IMR-90 (cell line): ENCODE results near the gene GATA6. TPM values are rescaled to one million over a fixed set of nuclear protein-coding genes. Genes with fewer than 3 reads are reported as not detected.

Source experiments
- ATAC-seq: fragments of 200-7000 bp; cut with Tn5 transposase; 2 replicates; pipeline ENCODE4 v1.9.1; 2020; ENCODE audit warnings: low read depth, mild to moderate bottlenecking, moderate library complexity
- BruUV-seq: library from RNA; stranded (reverse); fragments of 400-500 nt; replicated peaks from 2 replicates; lab custom pipeline; 2021; lab: Mats Ljungman, UMichigan
- CTCF ChIA-PET: fragments of 300-600 bp; formaldehyde crosslinking; extraction: SDS; loops from one replicate; lab custom pipeline; 2021; ENCODE audit warnings: antibody characterized with exemption; lab: Yijun Ruan, JAX
- POLR2A ChIA-PET: fragments of 300-600 bp; sonication (Branson Sonifier 250); formaldehyde crosslinking; loops from one replicate; lab custom pipeline; 2022; ENCODE audit warnings: antibody characterized with exemption; ENCODE audit not compliant: unreplicated experiment; lab: Charles Lee
- DNase-seq: peaks from one replicate; pipeline ENCODE4 v3.0.0; 2013
- H2AFZ ChIP-seq: replicated peaks from 2 replicates; pipeline ENCODE3; 2013; ENCODE audit warnings: low read length, mild to moderate bottlenecking; ENCODE audit not compliant: poor library complexity
- H2AK5ac ChIP-seq: 2 replicates; pipeline ENCODE4 v1.6.1; 2013; ENCODE audit warnings: low read depth, low read length, inconsistent platforms
- H2AK9ac ChIP-seq: replicated peaks from 2 replicates; pipeline ENCODE3; 2013; ENCODE audit warnings: mild to moderate bottlenecking, low read depth, low read length, moderate library complexity; ENCODE audit not compliant: poor library complexity
- H2BK120ac ChIP-seq: 2 replicates; pipeline ENCODE4 v1.6.1; 2013; ENCODE audit warnings: low read depth, low read length, inconsistent platforms
- H2BK15ac ChIP-seq: 3 replicates; pipeline ENCODE4 v1.6.1; 2013; ENCODE audit warnings: low read depth, low read length, inconsistent platforms
- H2BK20ac ChIP-seq: 2 replicates; pipeline ENCODE4 v1.6.1; 2013; ENCODE audit warnings: low read depth, mild to moderate bottlenecking, inconsistent platforms, low read length, moderate library complexity
- H2BK5ac ChIP-seq: 2 replicates; pipeline ENCODE4 v1.6.1; 2013; ENCODE audit warnings: mild to moderate bottlenecking, low read depth, low read length, inconsistent platforms; ENCODE audit not compliant: poor library complexity, severe bottlenecking
- H3K14ac ChIP-seq: replicated peaks from 2 replicates; pipeline ENCODE4 v1.6.1; 2013; ENCODE audit warnings: low read depth, low read length, inconsistent platforms
- H3K18ac ChIP-seq: 2 replicates; pipeline ENCODE4 v1.6.1; 2013; ENCODE audit warnings: low read depth, low read length, control low read depth
- H3K23ac ChIP-seq: 2 replicates; pipeline ENCODE4 v1.6.1; 2013; ENCODE audit warnings: low read depth, low read length, inconsistent platforms
- H3K27ac ChIP-seq: 2 replicates; pipeline ENCODE4 v1.5.1; 2013; ENCODE audit warnings: mild to moderate bottlenecking, control low read depth, low read length; ENCODE audit not compliant: insufficient read depth
- H3K27me3 ChIP-seq: 2 replicates; pipeline ENCODE4 v1.6.1; 2013; ENCODE audit warnings: low read length; ENCODE audit not compliant: control insufficient read depth, insufficient read depth
- H3K36me3 ChIP-seq: 2 replicates; pipeline ENCODE4 v1.6.1; 2013; ENCODE audit warnings: low read length, mixed read lengths; ENCODE audit not compliant: control insufficient read depth, insufficient read depth
- H3K4ac ChIP-seq: 2 replicates; pipeline ENCODE4 v1.6.1; 2013; ENCODE audit warnings: low read depth, low read length, inconsistent platforms
- H3K4me1 ChIP-seq: 2 replicates; pipeline ENCODE4 v1.6.1; 2013; ENCODE audit warnings: low read length, mixed read lengths; ENCODE audit not compliant: control insufficient read depth, insufficient read depth
- H3K4me2 ChIP-seq: 2 replicates; pipeline ENCODE4 v1.6.1; 2013; ENCODE audit warnings: low read depth, mild to moderate bottlenecking, control low read depth, low read length, moderate library complexity
- H3K4me3 ChIP-seq: 2 replicates; pipeline ENCODE4 v1.5.1; 2013; ENCODE audit warnings: low read depth, mild to moderate bottlenecking, control low read depth, low read length, moderate library complexity; ENCODE audit not compliant: insufficient read depth
- H3K56ac ChIP-seq: 2 replicates; pipeline ENCODE4 v1.6.1; 2013; ENCODE audit warnings: low read length, inconsistent platforms; ENCODE audit not compliant: insufficient read depth; ENCODE audit errors: extremely low read depth
- H3K79me1 ChIP-seq, 2 experiments: 2 replicates each; pipeline ENCODE4 v1.6.1; 2013; ENCODE audit warnings: low read length in 2 of 2, inconsistent platforms in 1 of 2, low read depth in 1 of 2
- H3K9ac ChIP-seq: 2 replicates; pipeline ENCODE4 v1.6.1; 2013; ENCODE audit warnings: low read depth, low read length, control low read depth
- H3K9me1 ChIP-seq: 2 replicates; pipeline ENCODE4 v1.6.1; 2013; ENCODE audit warnings: low read length, inconsistent platforms; ENCODE audit not compliant: insufficient read depth
- H3K9me3 ChIP-seq: 2 replicates; pipeline ENCODE4 v1.6.1; 2013; ENCODE audit warnings: low read length; ENCODE audit not compliant: control insufficient read depth, insufficient read depth
- H4K20me1 ChIP-seq: 2 replicates; pipeline ENCODE4 v1.6.1; 2013; ENCODE audit warnings: low read length, inconsistent platforms; ENCODE audit not compliant: insufficient read depth
- H4K5ac ChIP-seq: 2 replicates; pipeline ENCODE4 v1.6.1; 2013; ENCODE audit warnings: mild to moderate bottlenecking, low read depth, low read length, control low read depth
- H4K8ac ChIP-seq, 2 experiments: 2 replicates each; pipeline ENCODE4 v1.6.1; 2013; ENCODE audit warnings: low read depth in 2 of 2, low read length in 2 of 2, control low read depth in 1 of 2, inconsistent platforms in 1 of 2
- H4K91ac ChIP-seq: 2 replicates; pipeline ENCODE4 v1.6.1; 2013; ENCODE audit warnings: low read depth, low read length, inconsistent platforms; ENCODE audit not compliant: insufficient read depth
- BHLHE40 ChIP-seq: fragments of 150-350 bp; IDR thresholded peaks from 2 replicates; pipeline ENCODE4 v1.6.1; 2016; ENCODE audit warnings: mild to moderate bottlenecking, low read depth, low read length
- CEBPB ChIP-seq: IDR thresholded peaks from 2 replicates; pipeline ENCODE4 v1.6.1; 2012; ENCODE audit warnings: low read depth, low read length, improper control_type of control experiment
- CHD1 ChIP-seq: IDR thresholded peaks from 2 replicates; pipeline ENCODE4 v1.6.1; 2012; ENCODE audit warnings: low read depth, low read length, improper control_type of control experiment
- MAFK ChIP-seq: IDR thresholded peaks from 2 replicates; pipeline ENCODE4 v1.6.1; 2012; ENCODE audit warnings: low read depth, low read length, improper control_type of control experiment
- MAZ ChIP-seq: IDR thresholded peaks from 2 replicates; pipeline ENCODE4 v1.6.1; 2012; ENCODE audit warnings: low read depth, mild to moderate bottlenecking, low read length, improper control_type of control experiment, moderate library complexity, borderline replicate concordance
- MXI1 ChIP-seq: IDR thresholded peaks from 2 replicates; pipeline ENCODE4 v1.6.1; 2012; ENCODE audit warnings: low read depth, mild to moderate bottlenecking, low read length, moderate library complexity, borderline replicate concordance
- NFE2L2 ChIP-seq: fragments of 150-350 bp; IDR thresholded peaks from 2 replicates; pipeline ENCODE4 v1.6.1; 2016; ENCODE audit warnings: low read depth, mild to moderate bottlenecking, low read length
- POLR2A ChIP-seq: IDR thresholded peaks from 2 replicates; pipeline ENCODE4 v1.6.1; 2012; ENCODE audit warnings: mild to moderate bottlenecking, low read depth, low read length
- RAD21 ChIP-seq: IDR thresholded peaks from 2 replicates; pipeline ENCODE4 v1.6.1; 2012; ENCODE audit warnings: low read length, improper control_type of control experiment
- RCOR1 ChIP-seq: IDR thresholded peaks from 2 replicates; pipeline ENCODE4 v1.6.1; 2012; ENCODE audit warnings: mild to moderate bottlenecking, low read length, improper control_type of control experiment; ENCODE audit not compliant: insufficient replicate concordance
- RFX5 ChIP-seq: IDR thresholded peaks from 2 replicates; pipeline ENCODE4 v1.8.0; 2012; ENCODE audit warnings: low read depth, mild to moderate bottlenecking, low read length, moderate library complexity
- SMC3 ChIP-seq: fragments of 150-350 bp; IDR thresholded peaks from 2 replicates; pipeline ENCODE4 v1.6.1; 2016; ENCODE audit warnings: low read depth, mild to moderate bottlenecking, antibody characterized with exemption, low read length, moderate library complexity
- USF2 ChIP-seq: fragments of 150-350 bp; IDR thresholded peaks from 2 replicates; pipeline ENCODE4 v1.6.1; 2017; ENCODE audit warnings: mild to moderate bottlenecking, antibody characterized with exemption, low read length, low read depth
- WGBS, 2 experiments: methylation state at CpG; one replicate each; pipeline versions ENCODE4 v1.1.5 to v1.1.7; 2013; ENCODE audit warnings: missing lambda C conversion rate in 2 of 2; ENCODE audit not compliant: insufficient read length in 1 of 2; ENCODE audit errors: extremely low coverage in 2 of 2; 5-methylcytosine and 5-hydroxymethylcytosine counted together
- dilution Hi-C: fragments of 300-500 bp; cut with HindIII; formaldehyde crosslinking; loops from one replicate; pipeline ENCODE4 v1.14.3; 2018; ENCODE audit warnings: low sequenced_read_pairs; ENCODE audit not compliant: unreplicated experiment
- in situ Hi-C: fragments of 300-500 bp; cut with MboI; formaldehyde crosslinking; loops from 3 replicates; pipeline ENCODE4 v1.14.3; 2019; ENCODE audit warnings: low sequenced_read_pairs, inconsistent platforms, mixed read lengths
- intact Hi-C: fragments of 100-400 bp; cut with micrococcal nuclease; formaldehyde crosslinking; loops from 2 replicates; pipeline ENCODE4 v1.10.0; 2022
- polyA plus RNA-seq, 3 experiments: library from polyadenylated mRNA; depleted of rRNA; stranded (reverse); fragments of >200 nt; gene quantifications; 2 replicates each; pipeline ENCODE4 v1.2.3, GENCODE V29; 2012; ENCODE audit warnings: low replicate concordance in 1 of 3
- total RNA-seq: library from RNA; depleted of rRNA; stranded (reverse); fragments of >200 nt; gene quantifications from 2 replicates; pipeline ENCODE4 v1.2.3, GENCODE V29; 2012
- TF ChIP-seq, protein P1 (sequence below): fragments of 150-350 bp; IDR thresholded peaks from 2 replicates; pipeline ENCODE4 v1.6.1; 2016; ENCODE audit warnings: low read depth, mild to moderate bottlenecking, low read length, moderate library complexity, borderline replicate concordance

The GATA6 gene
- total and polyA plus RNA-seq, 2 of the 4 experiments (the other 2 are of a cell fraction): 2.5 to 4.0 TPM

DNA sequence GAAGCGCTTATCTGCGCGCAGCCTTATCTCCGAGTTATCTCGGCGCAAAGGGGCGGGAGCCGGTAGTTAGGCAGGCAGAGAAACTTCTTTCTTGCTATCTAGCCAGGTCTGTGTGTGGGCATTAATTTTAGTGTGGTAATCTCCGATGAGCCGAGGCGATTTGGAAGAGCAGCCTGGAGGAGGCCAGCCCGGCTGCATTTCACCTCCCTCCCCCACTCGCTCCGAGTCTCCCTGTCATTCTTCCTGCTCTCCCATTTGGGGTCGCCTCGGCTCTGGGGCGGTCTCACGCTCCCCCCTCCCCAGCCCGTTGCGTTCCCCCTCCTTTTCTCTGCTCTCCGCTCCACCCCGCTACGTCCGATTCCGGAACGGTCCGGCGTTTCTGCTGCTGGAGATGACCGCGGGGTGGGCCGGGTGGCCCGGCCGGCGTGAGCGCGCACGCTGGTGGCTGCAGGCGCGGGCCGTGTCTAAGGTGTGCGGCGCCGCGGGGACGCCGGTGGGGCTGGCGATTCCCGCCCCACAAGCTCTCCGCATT is 566 bp downstream of the GATA6 start:
- Histone ChIP-seq H3K4me2 (peak overlapping the region; percentile 92), H2AFZ (peak overlapping the region; percentile 87), H2BK120ac (peak overlapping the region; percentile 84), H3K27me3 (peaks cover 38% of the 10 kb centered on the region), H2BK20ac (no peak overlapping the region), H3K36me3 (peaks cover 9% of the 10 kb centered on the region), H2BK5ac (peak overlapping the region; percentile 48), H3K14ac (peak overlapping the region; percentile 68; the same call in 1 of the 2 replicates), H4K5ac (no peak overlapping the region), H4K20me1 (peaks cover 50% of the 10 kb centered on the region), H2AK5ac (peak overlapping the region; percentile 4; the same call in 1 of the 2 replicates), H3K9me3 (peaks cover 13% of the 10 kb centered on the region), H3K4ac (peak overlapping the region; percentile 65), H3K27ac (peak overlapping the region; percentile 75), H2BK15ac (peak overlapping the region; percentile 27; the same call in 1 of the 3 replicates), H3K9ac (peak overlapping the region; percentile 89), H3K56ac (peak overlapping the region; percentile 80; the same call in 1 of the 2 replicates), H2AK9ac (peak overlapping the region; percentile 77), H3K9me1 (no peaks in the 10 kb centered on the region), H4K8ac (peak overlapping the region; percentile 43 to 62; a peak in 2 of 4 replicates), H3K79me1 (peaks cover 4 to 24% of the 10 kb centered on the region in 2 experiments; a peak in 2 of 4 replicates), H4K91ac (peak overlapping the region; percentile 66; the same call in 1 of the 2 replicates), H3K4me1 (peaks cover 12% of the 10 kb centered on the region), H3K18ac (peak overlapping the region; percentile 44; the same call in 1 of the 2 replicates), H3K23ac (peak overlapping the region; percentile 89), H3K4me3 (peak overlapping the region; percentile 77)
- DNase-seq (peak; percentile 53), ATAC-seq (peak; percentile 16)
- intact Hi-C loops (loop anchor here (1.0 to 5.0 kb wide), 9 partner anchors 145 to 627 kb away; no protein-coding TSS in a partner anchor), dilution Hi-C loops (no loop called here), in situ Hi-C loops (loop anchor here (5.0 kb wide), 1 partner anchor 392 kb away; no protein-coding TSS in a partner anchor)
- POLR2A ChIA-PET: interaction anchor here (0.6 kb wide), 2 partner anchors 10 to 795 kb away, joined by 3 read pairs; no protein-coding TSS in a partner anchor
- 0% methylated on average over 2 of the region's 49 CpGs; no CpG with 5 or more reads in 1 of the 2 experiments for WGBS, 2 experiments
- CTCF ChIA-PET: interaction anchor here (1.2 kb wide), 1 partner anchor 297 kb away, joined by 3 read pairs; no protein-coding TSS in a partner anchor
- BruUV-seq: TSS peak; percentile 79
- TF ChIP-seq BHLHE40 (no peak), MXI1 (no peak; the same call in 1 of the 2 replicates), CEBPB (no peak), RFX5 (no peak), RAD21 (no peak), MAFK (no peak), SMC3 (no peak), CHD1 (0 out of 2 replicates have a peak, but pooled peaks have one; percentile 13), RCOR1 (no peak), USF2 (no peak), NFE2L2 (no peak), MAZ (peak; percentile 2; the same call in 1 of the 2 replicates), POLR2A (no peak)
- TF ChIP-seq, protein P1, sequence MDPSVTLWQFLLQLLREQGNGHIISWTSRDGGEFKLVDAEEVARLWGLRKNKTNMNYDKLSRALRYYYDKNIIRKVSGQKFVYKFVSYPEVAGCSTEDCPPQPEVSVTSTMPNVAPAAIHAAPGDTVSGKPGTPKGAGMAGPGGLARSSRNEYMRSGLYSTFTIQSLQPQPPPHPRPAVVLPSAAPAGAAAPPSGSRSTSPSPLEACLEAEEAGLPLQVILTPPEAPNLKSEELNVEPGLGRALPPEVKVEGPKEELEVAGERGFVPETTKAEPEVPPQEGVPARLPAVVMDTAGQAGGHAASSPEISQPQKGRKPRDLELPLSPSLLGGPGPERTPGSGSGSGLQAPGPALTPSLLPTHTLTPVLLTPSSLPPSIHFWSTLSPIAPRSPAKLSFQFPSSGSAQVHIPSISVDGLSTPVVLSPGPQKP: no peak
